Neuronal stem cell (in vitro differentiated cells): Measurements from ENCODE around the gene RALB.

Experiments used
- DNase-seq: peaks from one replicate; pipeline ENCODE4 v3.0.0-alpha.2; 2013; ENCODE audit warnings: low spot score
- H2AFZ ChIP-seq: one replicate; pipeline ENCODE4 v1.6.1; 2013; ENCODE audit warnings: mild to moderate bottlenecking, low read length, inconsistent platforms
- H2AK5ac ChIP-seq: 2 replicates; pipeline ENCODE4 v1.6.1; 2013; ENCODE audit warnings: low read depth, mild to moderate bottlenecking, inconsistent platforms, low read length, moderate library complexity, mixed read lengths
- H2BK120ac ChIP-seq: 2 replicates; pipeline ENCODE4 v1.6.1; 2013; ENCODE audit warnings: low read depth, mild to moderate bottlenecking, inconsistent platforms, low read length, moderate library complexity, mixed read lengths
- H2BK12ac ChIP-seq: one replicate; pipeline ENCODE4 v1.6.1; 2013; ENCODE audit warnings: low read length, inconsistent platforms
- H2BK15ac ChIP-seq: 2 replicates; pipeline ENCODE4 v1.6.1; 2013; ENCODE audit warnings: mild to moderate bottlenecking, low read length, inconsistent platforms, mixed read lengths
- H2BK5ac ChIP-seq: one replicate; pipeline ENCODE4 v1.6.1; 2013; ENCODE audit warnings: inconsistent platforms, mild to moderate bottlenecking, low read length, moderate library complexity
- H3K14ac ChIP-seq: one replicate; pipeline ENCODE4 v1.6.1; 2013; ENCODE audit warnings: low read length, inconsistent platforms
- H3K18ac ChIP-seq: 2 replicates; pipeline ENCODE4 v1.6.1; 2013; ENCODE audit warnings: low read length, inconsistent platforms
- H3K23ac ChIP-seq: 2 replicates; pipeline ENCODE4 v1.6.1; 2013; ENCODE audit warnings: low read depth, mild to moderate bottlenecking, mixed read lengths, low read length, inconsistent platforms; ENCODE audit not compliant: poor library complexity
- H3K27ac ChIP-seq: replicated peaks from 3 replicates; pipeline ENCODE4 v1.5.1; 2013; ENCODE audit warnings: low read length, inconsistent platforms
- H3K27me3 ChIP-seq, 3 experiments: 2 replicates each; pipeline ENCODE4 v1.6.1; 2013; ENCODE audit warnings: low read length in 3 of 3, mild to moderate bottlenecking in 2 of 3, inconsistent platforms in 1 of 3, low read depth in 1 of 3, mixed read lengths in 1 of 3, moderate library complexity in 1 of 3; ENCODE audit not compliant: control insufficient read depth in 3 of 3, insufficient read depth in 3 of 3
- H3K36me3 ChIP-seq, 2 donors: replicated peaks in 1 of 2; 2 replicates each; pipeline ENCODE4 v1.6.1; 2013; ENCODE audit warnings: low read length in 2 of 2; ENCODE audit not compliant: control insufficient read depth in 2 of 2, insufficient read depth in 2 of 2
- H3K4ac ChIP-seq: 2 replicates; pipeline ENCODE4 v1.6.1; 2013; ENCODE audit warnings: inconsistent platforms, mild to moderate bottlenecking, low read length, moderate library complexity
- H3K4me1 ChIP-seq, 2 donors: 1 replicate in 1 of 2; 2 replicates in 1 of 2; pipeline ENCODE4 v1.6.1; 2013; ENCODE audit warnings: low read length in 2 of 2, low read depth in 1 of 2; ENCODE audit not compliant: control insufficient read depth in 2 of 2, insufficient read depth in 1 of 2
- H3K4me2 ChIP-seq: one replicate; pipeline ENCODE4 v1.6.1; 2013; ENCODE audit warnings: mild to moderate bottlenecking, low read length, inconsistent platforms; ENCODE audit not compliant: insufficient read depth, poor library complexity, severe bottlenecking
- H3K4me3 ChIP-seq, 2 donors: 2 replicates each; pipeline ENCODE4 v1.5.1; 2013; ENCODE audit warnings: low read length in 2 of 2, mild to moderate bottlenecking in 2 of 2, inconsistent platforms in 1 of 2, moderate library complexity in 1 of 2
- H3K79me1 ChIP-seq: one replicate; pipeline ENCODE4 v1.6.1; 2013; ENCODE audit warnings: low read depth, mild to moderate bottlenecking, inconsistent platforms, low read length, moderate library complexity
- H3K9ac ChIP-seq: one replicate; pipeline ENCODE4 v1.6.1; 2013; ENCODE audit warnings: mild to moderate bottlenecking, low read depth, low read length, inconsistent platforms; ENCODE audit not compliant: poor library complexity
- H3K9me3 ChIP-seq, 2 donors: replicated peaks in 1 of 2; 2 replicates each; pipeline versions ENCODE3 to v1.6.1; 2013; ENCODE audit warnings: low read length in 2 of 2, mild to moderate bottlenecking in 2 of 2, inconsistent platforms in 1 of 2, low read depth in 1 of 2, mixed read lengths in 1 of 2, moderate library complexity in 1 of 2; ENCODE audit not compliant: control insufficient read depth in 2 of 2, insufficient read depth in 1 of 2
- H4K8ac ChIP-seq: one replicate; pipeline ENCODE4 v1.6.1; 2013; ENCODE audit warnings: low read depth, mild to moderate bottlenecking, inconsistent platforms, low read length, moderate library complexity
- H4K91ac ChIP-seq: one replicate; pipeline ENCODE4 v1.6.1; 2013; ENCODE audit warnings: low read length, low read depth, mild to moderate bottlenecking, inconsistent platforms; ENCODE audit not compliant: poor library complexity
- WGBS, 2 donors: extraction: QIAGEN DNeasy Blood & Tissue Kit; methylation state at CpG; one replicate each; pipeline ENCODE4 v1.1.7; 2013; ENCODE audit warnings: missing lambda C conversion rate in 2 of 2, mixed read lengths in 1 of 2; ENCODE audit not compliant: insufficient read length in 2 of 2, insufficient replicate concordance in 1 of 2; ENCODE audit errors: extremely low coverage in 2 of 2; 5-methylcytosine and 5-hydroxymethylcytosine counted together

Gene RALB

DNA sequence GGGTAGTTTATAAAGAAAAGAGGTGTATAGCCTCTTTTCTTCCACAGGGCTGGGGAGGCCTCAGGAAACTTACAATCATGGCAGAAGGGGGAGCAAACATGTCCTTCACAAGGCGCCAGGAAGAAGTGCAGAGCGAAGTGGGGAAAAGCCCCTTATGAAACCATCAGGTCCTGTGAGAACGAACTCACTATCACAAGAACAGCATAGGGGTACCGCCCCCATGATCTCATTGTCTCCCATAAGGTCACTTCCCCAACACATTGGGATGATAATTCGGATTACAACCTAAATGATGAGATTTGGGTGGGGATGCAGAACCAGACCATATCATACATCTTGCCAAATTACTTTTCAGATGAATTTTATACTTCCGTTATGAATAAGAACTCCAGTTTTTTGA, 32.4 kb downstream of the RALB start:
- peaks cover 0 to 4% of the 10 kb centered on the region in 2 donors for H3K36me3 ChIP-seq
- H2AK5ac ChIP-seq, result no peak overlapping the region
- no peak overlapping the region for H2BK5ac ChIP-seq
- H3K4me1 ChIP-seq, result peaks cover 0 to 2% of the 10 kb centered on the region in 2 donors
- WGBS, 2 donors, result no CpG with 5 or more reads among the region's 6 CpGs
- H3K9me3 ChIP-seq, result no peaks in the 10 kb centered on the region
- H2BK12ac ChIP-seq, result no peak overlapping the region
- no peak overlapping the region for H3K18ac ChIP-seq
- no peak overlapping the region for H3K4me3 ChIP-seq
- no peak overlapping the region for H2AFZ ChIP-seq
- no peak overlapping the region for H3K23ac ChIP-seq
- H3K27me3 ChIP-seq, result no peaks in the 10 kb centered on the region
- no peak overlapping the region for H3K4me2 ChIP-seq
- no peak for DNase-seq
- no peak overlapping the region for H3K4ac ChIP-seq
- no peak overlapping the region for H3K14ac ChIP-seq
- H2BK15ac ChIP-seq, result no peak overlapping the region
- H3K27ac ChIP-seq, result no peak overlapping the region
- no peak overlapping the region for H2BK120ac ChIP-seq
- no peak overlapping the region for H4K8ac ChIP-seq
- H3K9ac ChIP-seq, result no peak overlapping the region
- no peaks in the 10 kb centered on the region for H3K79me1 ChIP-seq
- H4K91ac ChIP-seq, result no peak overlapping the region

DNA sequence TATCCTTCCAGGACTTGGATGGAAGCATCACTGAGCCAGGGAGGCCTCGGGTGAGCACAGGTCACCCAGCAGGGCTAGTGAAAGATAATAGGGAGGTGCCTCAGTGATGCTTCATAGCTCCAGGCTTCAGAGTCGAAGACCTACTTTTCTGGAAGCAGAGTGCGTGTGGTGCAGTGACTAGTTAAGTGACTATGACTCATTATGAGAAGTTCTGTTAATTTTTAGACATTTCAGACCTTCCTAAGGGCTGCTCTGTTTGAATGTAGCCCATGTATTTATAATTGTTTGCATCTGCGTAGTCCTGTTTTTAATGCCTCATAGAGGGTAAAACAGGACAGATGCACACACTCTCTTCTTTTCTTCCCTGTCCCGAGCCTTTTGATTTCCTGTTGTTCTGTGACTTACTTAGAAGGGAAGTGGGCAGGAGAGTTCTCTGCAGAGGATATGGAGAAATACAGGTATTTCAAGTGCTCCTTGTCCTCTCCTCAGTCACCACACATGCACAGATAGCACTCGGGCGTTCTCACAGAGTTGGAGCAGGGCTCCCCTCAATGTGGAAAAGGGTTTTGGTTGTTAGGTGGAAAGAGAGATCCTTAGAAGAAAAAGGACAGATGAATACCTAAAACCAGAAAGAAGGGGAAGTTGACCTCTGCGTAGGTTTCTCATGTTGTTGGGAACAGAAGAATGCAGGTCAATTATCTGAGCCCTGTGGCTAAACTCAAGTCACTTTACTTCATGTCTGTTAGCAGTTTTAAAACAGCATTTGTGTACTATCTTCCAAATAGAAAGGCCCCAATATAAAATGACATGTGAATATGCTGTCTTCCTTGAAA, 34.7 kb downstream of the RALB start:
- no peak overlapping the region for H2BK120ac ChIP-seq
- no peak overlapping the region for H4K8ac ChIP-seq
- no CpG with 5 or more reads among the region's 8 CpGs for WGBS, 2 donors
- peaks cover 0 to 4% of the 10 kb centered on the region in 2 donors for H3K36me3 ChIP-seq
- H3K4ac ChIP-seq, result no peak overlapping the region
- DNase-seq, result no peak
- H2AFZ ChIP-seq, result no peak overlapping the region
- H3K27me3 ChIP-seq, result no peaks in the 10 kb centered on the region
- peaks cover 0 to 5% of the 10 kb centered on the region in 2 donors for H3K4me1 ChIP-seq
- H3K4me2 ChIP-seq, result no peak overlapping the region
- H3K4me3 ChIP-seq, result no peak overlapping the region
- H4K91ac ChIP-seq, result no peak overlapping the region
- H3K9me3 ChIP-seq, result no peaks in the 10 kb centered on the region
- H3K23ac ChIP-seq, result no peak overlapping the region
- H2BK12ac ChIP-seq, result no peak overlapping the region
- no peak overlapping the region for H3K18ac ChIP-seq
- H2AK5ac ChIP-seq, result no peak overlapping the region
- no peak overlapping the region for H3K9ac ChIP-seq
- H3K79me1 ChIP-seq, result no peaks in the 10 kb centered on the region
- H3K27ac ChIP-seq, result no peak overlapping the region
- H3K14ac ChIP-seq, result no peak overlapping the region
- H2BK15ac ChIP-seq, result no peak overlapping the region
- no peak overlapping the region for H2BK5ac ChIP-seq

DNA sequence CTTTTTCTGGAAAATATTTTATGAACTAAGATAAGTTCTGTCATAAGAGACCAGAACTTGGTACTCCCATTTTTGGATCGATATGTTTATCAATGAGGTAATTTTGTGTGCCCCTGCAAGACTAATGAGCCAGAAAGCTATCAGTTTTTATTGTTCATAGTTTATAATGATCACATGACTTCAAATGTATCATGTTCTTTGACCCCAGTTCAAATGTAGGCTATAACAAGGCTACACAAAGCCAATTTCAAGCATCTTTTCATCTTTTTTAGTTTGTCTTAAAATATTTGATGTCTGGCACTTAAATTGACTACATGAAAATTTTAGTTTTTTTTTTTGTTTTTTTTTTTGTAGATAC, 35.3 kb downstream of the RALB start:
- Histone ChIP-seq H3K9ac (no peak overlapping the region), H3K4me2 (no peak overlapping the region), H3K4me1 (peaks cover 2 to 5% of the 10 kb centered on the region in 2 donors), H3K27me3 (no peaks in the 10 kb centered on the region), H3K9me3 (no peaks in the 10 kb centered on the region), H3K18ac (no peak overlapping the region), H3K14ac (no peak overlapping the region), H2BK12ac (no peak overlapping the region), H3K36me3 (peaks cover 0 to 4% of the 10 kb centered on the region in 2 donors), H4K91ac (no peak overlapping the region), H3K27ac (no peak overlapping the region), H3K79me1 (no peaks in the 10 kb centered on the region), H2BK15ac (no peak overlapping the region), H3K23ac (no peak overlapping the region), H3K4me3 (no peak overlapping the region), H2AFZ (no peak overlapping the region), H4K8ac (no peak overlapping the region), H3K4ac (no peak overlapping the region), H2BK120ac (no peak overlapping the region), H2BK5ac (no peak overlapping the region), H2AK5ac (no peak overlapping the region)
- no CpG with 5 or more reads among the region's 1 CpG for WGBS, 2 donors
- no peak for DNase-seq

DNA sequence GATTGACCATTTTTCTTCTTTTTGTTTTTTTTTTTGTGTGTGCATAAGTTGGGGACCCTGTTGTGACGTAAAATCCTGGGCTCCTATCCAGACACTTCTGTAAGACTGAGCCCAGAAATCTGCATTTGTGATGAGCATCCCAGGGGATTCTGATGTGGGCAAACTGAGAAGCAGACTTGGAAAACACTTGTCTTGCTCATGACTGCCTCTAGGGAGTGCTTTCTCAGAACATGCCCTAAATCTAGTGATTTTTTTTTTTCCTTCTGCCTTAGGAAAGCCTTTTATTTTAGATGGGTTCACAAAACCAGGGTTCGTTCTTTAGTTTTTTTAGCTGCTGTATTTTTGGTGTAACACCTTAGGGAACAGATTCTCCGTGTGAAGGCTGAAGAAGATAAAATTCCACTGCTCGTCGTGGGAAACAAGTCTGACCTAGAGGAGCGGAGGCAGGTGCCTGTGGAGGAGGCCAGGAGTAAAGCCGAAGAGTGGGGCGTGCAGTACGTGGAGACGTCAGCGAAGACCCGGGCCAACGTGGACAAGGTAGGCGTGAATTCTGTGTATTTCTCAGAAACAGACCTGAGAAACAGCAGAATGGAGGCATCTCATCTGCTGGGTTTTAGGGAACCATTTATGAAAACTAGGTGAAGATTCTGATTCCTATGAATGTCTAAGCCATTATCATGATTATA, 36.7 kb downstream of the RALB start:
- no peak overlapping the region for H2BK15ac ChIP-seq
- H3K79me1 ChIP-seq, result no peaks in the 10 kb centered on the region
- H3K23ac ChIP-seq, result no peak overlapping the region
- H3K4ac ChIP-seq, result no peak overlapping the region
- no peak overlapping the region for H3K14ac ChIP-seq
- H3K4me3 ChIP-seq, result no peak overlapping the region
- no peak for DNase-seq
- H2AK5ac ChIP-seq, result no peak overlapping the region
- no peak overlapping the region for H2AFZ ChIP-seq
- no peak overlapping the region for H3K9ac ChIP-seq
- H3K27me3 ChIP-seq, result no peaks in the 10 kb centered on the region
- H2BK5ac ChIP-seq, result no peak overlapping the region
- no peak overlapping the region for H2BK12ac ChIP-seq
- no peak overlapping the region for H4K91ac ChIP-seq
- no peak overlapping the region for H3K4me2 ChIP-seq
- no peak overlapping the region for H3K18ac ChIP-seq
- no peak overlapping the region for H2BK120ac ChIP-seq
- no CpG with 5 or more reads among the region's 14 CpGs for whole genome bisulfite sequencing, 2 donors
- H3K36me3 ChIP-seq, result peaks cover 0 to 5% of the 10 kb centered on the region in 2 donors
- no peak overlapping the region for H4K8ac ChIP-seq
- no peaks in the 10 kb centered on the region for H3K9me3 ChIP-seq
- H3K27ac ChIP-seq, result no peak overlapping the region
- H3K4me1 ChIP-seq, result peaks cover 8 to 16% of the 10 kb centered on the region in 2 donors
